Measurements from ENCODE around the gene SLC18B1.

Gene SLC18B1

GRCh38 chr6:132741281-132741680, 57.2 kb downstream of the SLC18B1 start:
- DNase-seq: no peak

- no peak for DNase-seq
Measured at GRCh38 chr6:132736239-132736638, 62.2 kb downstream of the SLC18B1 start.

GRCh38 chr6:132734694-132735236, 63.7 kb downstream of the SLC18B1 start:
- no peak for DNase-seq

DNA sequence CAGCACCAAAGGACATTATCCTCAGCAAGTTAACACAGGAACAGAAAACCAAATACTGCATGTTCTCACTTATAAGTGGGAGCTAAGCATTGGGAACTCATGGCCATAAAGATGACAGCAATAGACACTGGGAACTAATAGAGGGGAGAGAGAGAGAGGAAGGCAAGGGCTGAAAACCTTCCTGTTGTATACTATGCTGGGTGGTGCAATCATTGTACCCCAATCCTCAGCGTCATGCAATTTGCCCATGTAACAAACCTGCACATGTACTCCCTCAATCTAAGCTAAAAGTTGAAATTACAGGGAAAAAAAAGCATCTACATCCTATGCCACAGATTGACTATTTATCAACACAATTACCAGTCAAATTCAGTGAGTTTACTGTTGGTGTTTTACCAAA, 64.6 kb downstream of the SLC18B1 start:
- no peak for DNase-seq

GRCh38 chr6:132733283-132733682, 65.2 kb downstream of the SLC18B1 start:
- no peak for DNase-seq

DNA sequence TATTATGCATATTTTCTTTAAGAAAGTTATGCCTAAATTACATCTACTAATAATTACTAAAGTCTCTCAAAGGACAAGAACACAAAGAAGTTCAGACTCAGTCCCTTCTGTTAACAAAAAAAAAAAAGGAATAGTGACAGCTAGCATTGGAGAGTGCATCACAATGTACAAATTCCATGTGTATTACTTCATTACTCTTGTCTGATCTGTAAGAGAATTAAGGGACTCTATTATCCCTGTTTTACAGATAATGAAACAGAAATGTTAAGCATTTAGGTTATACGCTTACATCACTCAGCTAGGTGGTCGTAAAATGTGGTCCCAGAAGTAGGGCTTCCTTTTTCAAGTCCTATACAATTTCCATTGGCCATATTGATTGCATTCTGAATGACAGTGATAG, 67.4 kb downstream of the SLC18B1 start:
- DNase-seq: no peak

DNA sequence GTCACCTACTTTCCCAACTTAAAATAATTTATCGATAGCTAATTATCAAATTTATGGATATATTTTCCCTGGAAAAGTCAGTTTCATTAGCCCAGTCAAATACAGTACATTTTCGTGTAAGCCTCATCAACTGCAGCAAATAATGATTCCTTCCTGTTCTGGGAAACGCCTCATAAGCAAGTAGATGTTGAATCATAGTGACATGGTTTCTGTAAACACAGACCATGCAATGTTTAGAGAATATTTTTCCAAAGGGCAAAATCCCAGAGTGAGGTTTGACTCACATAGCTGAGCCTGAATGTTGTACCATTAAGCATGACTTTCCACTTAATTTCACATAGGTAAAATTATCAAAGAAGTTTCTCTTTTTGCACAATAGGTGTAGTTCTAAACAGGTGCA, 67.9 kb downstream of the SLC18B1 start:
- DNase-seq: no peak

- DNase-seq: no peak
Measured at GRCh38 chr6:132728616-132729015, 69.8 kb downstream of the SLC18B1 start.

- no peak for DNase-seq
Measured at GRCh38 chr6:132726608-132726975, 71.8 kb downstream of the SLC18B1 start.

DNA sequence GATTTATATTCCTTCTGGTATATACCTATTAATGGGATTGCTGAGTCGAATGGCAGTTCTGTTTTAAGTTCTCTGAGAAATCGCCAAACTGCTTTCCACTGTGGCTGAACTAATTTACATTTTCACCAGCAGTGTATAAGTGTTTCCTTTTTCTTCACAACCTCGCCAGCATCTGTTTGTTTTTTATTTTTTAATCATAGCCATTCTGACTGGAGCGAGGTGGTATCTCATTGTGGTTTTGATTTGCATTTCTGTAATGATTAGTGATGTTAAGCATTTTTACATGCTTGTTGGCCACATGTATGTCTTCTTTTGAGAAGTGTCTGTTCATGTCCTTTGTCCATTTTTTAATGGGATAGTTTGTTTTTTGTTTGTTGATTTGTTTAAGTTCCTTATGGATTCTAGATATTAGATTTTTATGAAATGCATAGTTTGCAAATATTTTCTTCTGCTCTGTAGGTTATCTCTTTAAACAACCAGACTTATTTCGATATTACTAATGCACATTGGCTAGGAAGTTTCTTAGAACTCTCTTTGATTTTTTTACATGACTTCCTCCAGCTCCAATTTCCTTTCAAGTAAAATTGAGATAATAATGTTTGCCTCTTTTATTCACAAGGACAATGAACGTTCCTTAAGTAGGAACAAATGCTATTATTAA, 72.4 kb downstream of the SLC18B1 start:
- DNase-seq: no peak

DNA sequence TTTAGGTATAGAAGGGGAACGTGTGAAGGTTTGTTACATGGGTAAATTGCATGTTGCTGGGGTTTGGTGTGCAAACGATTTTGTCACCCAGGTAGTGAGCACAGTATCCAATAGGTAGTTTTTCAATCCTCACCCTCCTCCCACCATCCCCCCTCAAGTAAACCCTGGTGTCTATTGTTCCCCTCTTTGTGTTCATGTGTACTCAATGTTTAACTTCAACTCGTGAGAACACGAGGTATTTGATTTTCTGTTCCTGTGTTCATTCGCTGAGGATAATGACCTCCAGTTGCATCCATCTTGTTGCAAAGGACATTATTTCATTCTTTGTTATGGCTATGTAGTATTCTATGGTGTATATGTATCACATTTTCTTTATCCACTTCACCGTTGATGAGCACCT, 73.0 kb downstream of the SLC18B1 start:
- DNase-seq: no peak

GRCh38 chr6:132719736-132720448, 78.5 kb downstream of the SLC18B1 start:
- DNase-seq: no peak
